SK-N-SH (cell line): ENCODE results near the gene MRPS6. TPM values are rescaled to one million over a fixed set of nuclear protein-coding genes. Genes with fewer than 3 reads are reported as not detected.

ENCODE experiments used
- CTCF ChIA-PET: fragments of 300-600, 350-600 bp; formaldehyde crosslinking; extraction: SDS; loops from one replicate; lab custom pipeline; 2021; lab: Yijun Ruan, JAX
- POLR2A ChIA-PET: fragments of 350-600 bp; sonication (Branson Sonifier 250); formaldehyde crosslinking; extraction: SDS; loops from one replicate; lab custom pipeline; 2020; ENCODE audit warnings: antibody characterized with exemption, inconsistent platforms; lab: Yijun Ruan, JAX
- DNase-seq: peaks from one replicate; pipeline ENCODE4 v3.0.0; 2012
- H2AFZ ChIP-seq: fragments of 200-600 bp; sonication (generic); 2 replicates; pipeline ENCODE4 v1.8.1; 2016; ENCODE audit warnings: antibody characterized with exemption, mild to moderate bottlenecking, low read depth
- H3F3A ChIP-seq: fragments of 200-600 bp; sonication (generic); replicated peaks from 2 replicates; pipeline ENCODE3; 2016; ENCODE audit warnings: antibody characterized with exemption, mild to moderate bottlenecking; ENCODE audit not compliant: insufficient read depth
- H3K27ac ChIP-seq, 2 experiments: fragments of 200-500 bp in 1 of 2; fragments of 200-600 bp in 1 of 2; sonication (Bioruptor generic) in 1 of 2; sonication (generic), shearing (Covaris generic) in 1 of 2; 2 replicates each; pipeline versions ENCODE4 v1.5.1 to v1.6.1; 2014 to 2016; ENCODE audit warnings: low read depth in 2 of 2, inconsistent platforms in 1 of 2, low read length in 1 of 2, mild to moderate bottlenecking in 1 of 2, mixed read lengths in 1 of 2
- H3K27me3 ChIP-seq: fragments of 200-600 bp; sonication (generic), shearing (Covaris generic); 2 replicates; pipeline ENCODE4 v1.6.1; 2016; ENCODE audit warnings: mixed run types; ENCODE audit not compliant: insufficient read depth
- H3K36me3 ChIP-seq, 2 experiments: fragments of 200-500 bp in 1 of 2; fragments of 200-600 bp in 1 of 2; sonication (Bioruptor generic) in 1 of 2; sonication (generic) in 1 of 2; replicated peaks in 1 of 2; 2 replicates each; pipeline versions ENCODE3 to v1.5.1; 2014 to 2016; ENCODE audit warnings: low read length in 1 of 2, mild to moderate bottlenecking in 1 of 2; ENCODE audit not compliant: insufficient read depth in 2 of 2, control insufficient read depth in 1 of 2
- H3K4me1 ChIP-seq, 2 experiments: fragments of 200-500 bp in 1 of 2; fragments of 200-600 bp in 1 of 2; sonication (Bioruptor generic) in 1 of 2; sonication (generic), shearing (Covaris generic) in 1 of 2; 2 replicates each; pipeline versions ENCODE4 v1.5.1 to v1.6.1; 2014 to 2016; ENCODE audit warnings: low read depth in 1 of 2, low read length in 1 of 2, mixed run types in 1 of 2; ENCODE audit not compliant: insufficient read depth in 2 of 2, control insufficient read depth in 1 of 2
- H3K4me2 ChIP-seq: fragments of 200-600 bp; sonication (generic), shearing (Covaris generic); 2 replicates; pipeline ENCODE4 v1.6.1; 2017; ENCODE audit warnings: mixed run types
- H3K4me3 ChIP-seq, 2 experiments: fragments of 200-500 bp in 1 of 2; fragments of 200-600 bp in 1 of 2; sonication (Bioruptor generic) in 1 of 2; sonication (generic), shearing (Covaris generic) in 1 of 2; 2 replicates each; pipeline versions ENCODE4 v1.5.1 to v1.8.1; 2014 to 2016; ENCODE audit warnings: low read depth in 2 of 2, inconsistent platforms in 1 of 2, low read length in 1 of 2, mild to moderate bottlenecking in 1 of 2, mixed read lengths in 1 of 2, moderate library complexity in 1 of 2
- H3K79me2 ChIP-seq: fragments of 200-600 bp; sonication (generic); 2 replicates; pipeline ENCODE4 v1.8.1; 2017; ENCODE audit warnings: mild to moderate bottlenecking; ENCODE audit not compliant: insufficient read depth
- H3K9ac ChIP-seq: fragments of 200-600 bp; sonication (generic); 2 replicates; pipeline ENCODE4 v1.6.1; 2017; ENCODE audit warnings: mixed run types
- H3K9me2 ChIP-seq: fragments of 200-600 bp; sonication (generic); 2 replicates; pipeline ENCODE4 v1.6.1; 2017; ENCODE audit warnings: mixed run types
- H3K9me3 ChIP-seq: fragments of 200-600 bp; sonication (generic); 2 replicates; pipeline ENCODE4 v1.6.1; 2017; ENCODE audit warnings: mixed run types, mild to moderate bottlenecking, moderate library complexity
- H4K20me1 ChIP-seq: fragments of 200-600 bp; sonication (generic); 2 replicates; pipeline ENCODE4 v1.6.1; 2017; ENCODE audit warnings: mild to moderate bottlenecking, mixed run types; ENCODE audit not compliant: insufficient read depth
- CHD2 ChIP-seq: fragments of 150-350 bp; IDR thresholded peaks from 2 replicates; pipeline ENCODE4 v1.6.1; 2018; ENCODE audit warnings: low read length; ENCODE audit not compliant: partially characterized antibody
- EP300 ChIP-seq, 2 experiments: IDR thresholded peaks; 2 replicates each; pipeline versions ENCODE4 v1.4.0 to v1.6.1; 2012; ENCODE audit warnings: borderline replicate concordance in 1 of 2, low read depth in 1 of 2, low read length in 1 of 2
- EZH2phosphoT487 ChIP-seq: fragments of 200-600 bp; sonication (generic); IDR thresholded peaks from 2 replicates; pipeline ENCODE4 v1.6.1; 2017; ENCODE audit warnings: low read depth, mixed run types, mild to moderate bottlenecking, antibody characterized with exemption, moderate library complexity, borderline replicate concordance
- FOXJ3 ChIP-seq: sonication (generic); formaldehyde crosslinking; IDR thresholded peaks from 2 replicates; pipeline ENCODE4 v1.5.1; 2020; ENCODE audit warnings: mild to moderate bottlenecking, missing genetic modification reagents
- MAX ChIP-seq: IDR thresholded peaks from 2 replicates; pipeline ENCODE4 v1.4.0; 2012; ENCODE audit warnings: low read depth
- NRF1 ChIP-seq: IDR thresholded peaks from 2 replicates; pipeline ENCODE4 v1.6.1; 2012; ENCODE audit warnings: low read depth, mild to moderate bottlenecking, low read length
- RXRA ChIP-seq: IDR thresholded peaks from 2 replicates; pipeline ENCODE4 v1.4.0; 2012; ENCODE audit warnings: low read depth, mild to moderate bottlenecking, borderline replicate concordance
- SMC3 ChIP-seq: IDR thresholded peaks from 2 replicates; pipeline ENCODE4 v1.6.1; 2012; ENCODE audit warnings: low read depth, low read length, improper control_type of control experiment
- TCF12 ChIP-seq: IDR thresholded peaks from 2 replicates; pipeline ENCODE4 v1.4.0; 2012
- TEAD4 ChIP-seq: IDR thresholded peaks from 2 replicates; pipeline ENCODE4 v1.4.0; 2012; ENCODE audit warnings: mild to moderate bottlenecking, borderline replicate concordance; ENCODE audit not compliant: insufficient read depth
- USF2 ChIP-seq: fragments of 150-350 bp; IDR thresholded peaks from 2 replicates; pipeline ENCODE4 v1.6.1; 2017; ENCODE audit warnings: antibody characterized with exemption, low read length, low read depth, borderline replicate concordance
- WGBS: methylation state at CpG from one replicate; pipeline ENCODE4 v1.1.6; 2017; ENCODE audit warnings: low lambda C conversion rate; 5-methylcytosine and 5-hydroxymethylcytosine counted together
- polyA plus RNA-seq, 3 experiments: library from polyadenylated mRNA; depleted of rRNA; stranded (reverse); fragments of >200 nt; gene quantifications; 2 replicates each; pipeline ENCODE4 v1.2.3, GENCODE V29; 2012

Gene MRPS6
- polyA plus RNA-seq, 1 of the 3 experiments (the other 2 are of a cell fraction): 69.2 TPM

GRCh38 chr21:34182436-34182835 is 109.1 kb downstream of the MRPS6 start:
- CTCF ChIA-PET: interaction anchor here (1.1 kb wide), 1 partner anchor 20 kb away, joined by 4 read pairs; no protein-coding TSS in a partner anchor
- H3K27me3 ChIP-seq: no peaks in the 10 kb centered on the region
- H2AFZ ChIP-seq: no peak overlapping the region
- H3K4me2 ChIP-seq: no peak overlapping the region
- H3K27ac ChIP-seq: no peak overlapping the region
- H4K20me1 ChIP-seq: no peaks in the 10 kb centered on the region
- H3K4me3 ChIP-seq: no peak overlapping the region
- DNase-seq: no peak
- no peaks in the 10 kb centered on the region for H3F3A ChIP-seq
- TF ChIP-seq USF2 (no peak), MAX (no peak), TEAD4 (no peak), RXRA (no peak), CHD2 (no peak), NRF1 (no peak)
- TF ChIP-seq, all 33 proteins: peak for 0
- Histone ChIP-seq H3K79me2 (no peaks in the 10 kb centered on the region), H3K9me2 (no peaks in the 10 kb centered on the region), H3K4me1 (peaks cover 0 to 5% of the 10 kb centered on the region in 2 experiments; a peak in 1 of 4 replicates), H3K9ac (no peak overlapping the region), H3K9me3 (no peaks in the 10 kb centered on the region), H3K36me3 (no peaks in the 10 kb centered on the region)
- whole genome bisulfite sequencing: 81% methylated on average over 3 of the region's 3 CpGs
- POLR2A ChIA-PET: no interaction called here

GRCh38 chr21:34183331-34183928 is 110.1 kb downstream of the MRPS6 start:
- Histone ChIP-seq H3K9me3 (no peaks in the 10 kb centered on the region), H3F3A (no peaks in the 10 kb centered on the region), H4K20me1 (no peaks in the 10 kb centered on the region), H3K4me1 (peaks cover 0 to 14% of the 10 kb centered on the region in 2 experiments; a peak in 1 of 4 replicates), H3K36me3 (no peaks in the 10 kb centered on the region), H2AFZ (no peak overlapping the region), H3K79me2 (no peaks in the 10 kb centered on the region), H3K4me3 (no peak overlapping the region), H3K9ac (no peak overlapping the region), H3K27ac (no peak overlapping the region), H3K9me2 (no peaks in the 10 kb centered on the region), H3K4me2 (no peak overlapping the region), H3K27me3 (no peaks in the 10 kb centered on the region)
- 90% methylated on average over 5 of the region's 5 CpGs for WGBS
- DNase-seq: no peak
- POLR2A ChIA-PET: no interaction called here
- TF ChIP-seq EP300 (IDR thresholded peaks at IDR 0.05; ENCODE audit: borderline replicate concordance in 1 of 2, low read depth in 1 of 2, low read length in 1 of 2) (no peak), NRF1 (no peak), SMC3 (no peak), EZH2phosphoT487 (no peak), TCF12 (no peak), FOXJ3 (CRISPR knock-in tag) (no peak)
- CTCF ChIA-PET: no interaction called here
